Measurements from ENCODE around the gene KCNJ12. TPM values are rescaled to one million over a fixed set of nuclear protein-coding genes. Genes with fewer than 3 reads are reported as not detected.
"Not testable (repeated sequence)": the region's sequence is repeated elsewhere in the genome, so short reads cannot be mapped to it uniquely, and the experiment has no call there.

The KCNJ12 gene
- total RNA-seq, 1 donor from 2014 or later: not detected

DNA sequence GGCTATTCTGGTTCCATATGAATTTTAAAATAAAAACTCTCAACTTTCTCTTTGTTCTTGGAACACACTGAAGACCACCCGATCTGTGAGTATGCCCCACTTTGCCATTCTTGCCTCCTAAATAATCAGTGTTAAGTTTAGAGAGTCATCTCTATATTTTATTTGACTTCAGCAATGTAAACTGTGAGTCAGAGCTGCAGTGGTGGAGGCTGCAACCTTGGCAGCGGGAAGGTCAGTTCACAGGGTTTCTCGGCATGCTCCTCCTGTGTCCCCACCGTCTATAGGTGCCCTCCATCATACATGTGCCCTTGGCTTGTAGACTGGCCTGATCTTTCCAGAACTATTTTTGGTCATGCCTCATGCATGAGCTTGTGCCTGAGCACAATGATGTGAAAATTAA is 71.4 kb downstream of the KCNJ12 start:
- intact Hi-C loops (cut with micrococcal nuclease): not testable (repeated sequence)

DNA sequence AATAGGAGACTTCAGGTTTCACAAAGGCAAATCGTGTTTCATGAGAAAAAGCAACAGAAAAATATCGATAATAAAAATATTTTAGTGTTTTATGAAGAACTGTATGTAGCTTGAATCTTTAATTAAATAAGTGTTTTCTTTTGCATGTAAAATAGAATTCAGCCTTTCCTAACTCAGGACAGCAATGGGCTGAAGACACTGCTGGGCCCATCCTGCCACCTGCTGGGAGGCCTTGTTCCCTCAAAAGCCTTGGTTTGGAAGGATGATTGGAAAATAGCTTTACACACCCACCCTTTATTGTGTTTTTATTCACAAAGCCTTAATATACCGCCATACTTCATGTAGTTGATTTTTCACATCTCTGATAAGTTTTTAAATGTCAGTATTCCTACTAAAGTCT is 73.7 kb downstream of the KCNJ12 start:
- intact Hi-C loops (cut with micrococcal nuclease): not testable (repeated sequence)

DNA sequence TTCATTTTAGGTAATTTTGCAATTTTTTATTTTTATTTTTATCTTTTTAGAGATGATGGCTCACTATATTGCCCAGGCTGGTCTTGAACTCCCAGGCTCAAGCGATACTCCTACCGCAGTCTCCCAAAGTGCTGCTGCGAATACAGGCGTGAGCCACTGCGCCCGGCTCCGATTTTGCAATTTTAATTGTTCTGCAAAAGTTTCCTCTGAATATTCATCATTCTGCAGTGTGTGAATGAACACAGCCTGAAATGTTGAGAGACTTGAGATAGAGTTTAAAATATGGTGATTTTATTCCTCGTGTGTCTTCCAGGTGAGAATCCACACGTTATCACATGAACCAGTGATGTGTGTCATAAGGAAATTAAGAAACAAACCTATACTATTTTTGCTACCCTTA is 75.8 kb downstream of the KCNJ12 start:
- intact Hi-C loops (cut with micrococcal nuclease): no loop called here

DNA sequence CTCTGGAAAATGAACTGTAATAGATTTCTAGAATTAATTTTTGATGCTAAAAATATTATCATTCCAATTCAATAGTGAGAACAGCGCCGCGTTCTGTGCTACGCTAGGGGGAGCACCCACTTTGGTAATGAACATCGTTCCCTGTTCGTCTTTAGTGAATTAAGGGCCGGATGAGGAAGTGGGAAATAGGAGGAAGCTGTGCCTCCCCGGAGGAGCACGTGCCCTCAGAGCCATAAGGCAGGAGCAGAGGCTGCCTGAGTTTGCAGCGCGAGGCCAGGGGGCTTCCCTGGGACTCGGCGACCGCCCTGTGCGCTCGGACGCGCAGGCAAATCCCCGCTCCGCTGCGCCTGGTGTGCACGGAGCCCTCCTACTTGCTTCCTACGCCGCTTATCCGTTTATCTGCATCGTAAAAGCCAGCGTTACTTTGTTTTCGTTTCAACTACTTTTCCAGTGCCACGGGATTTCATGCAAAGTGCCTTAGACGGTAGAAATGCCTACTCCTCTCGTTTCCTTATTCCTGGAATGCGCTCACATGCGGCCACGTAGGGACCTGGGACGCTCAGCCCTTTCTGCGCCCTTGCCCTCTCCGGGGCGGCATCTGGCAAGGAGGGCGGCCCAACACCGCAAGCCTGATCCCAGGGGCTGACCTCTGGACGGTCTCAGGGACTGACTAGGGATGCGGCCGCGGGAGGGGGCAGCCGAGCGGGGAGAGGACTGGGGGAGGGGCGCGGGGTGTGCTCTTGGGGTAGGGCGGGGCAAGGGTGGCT is 76.4 kb downstream of the KCNJ12 start:
- intact Hi-C loops (cut with micrococcal nuclease): no loop called here

DNA sequence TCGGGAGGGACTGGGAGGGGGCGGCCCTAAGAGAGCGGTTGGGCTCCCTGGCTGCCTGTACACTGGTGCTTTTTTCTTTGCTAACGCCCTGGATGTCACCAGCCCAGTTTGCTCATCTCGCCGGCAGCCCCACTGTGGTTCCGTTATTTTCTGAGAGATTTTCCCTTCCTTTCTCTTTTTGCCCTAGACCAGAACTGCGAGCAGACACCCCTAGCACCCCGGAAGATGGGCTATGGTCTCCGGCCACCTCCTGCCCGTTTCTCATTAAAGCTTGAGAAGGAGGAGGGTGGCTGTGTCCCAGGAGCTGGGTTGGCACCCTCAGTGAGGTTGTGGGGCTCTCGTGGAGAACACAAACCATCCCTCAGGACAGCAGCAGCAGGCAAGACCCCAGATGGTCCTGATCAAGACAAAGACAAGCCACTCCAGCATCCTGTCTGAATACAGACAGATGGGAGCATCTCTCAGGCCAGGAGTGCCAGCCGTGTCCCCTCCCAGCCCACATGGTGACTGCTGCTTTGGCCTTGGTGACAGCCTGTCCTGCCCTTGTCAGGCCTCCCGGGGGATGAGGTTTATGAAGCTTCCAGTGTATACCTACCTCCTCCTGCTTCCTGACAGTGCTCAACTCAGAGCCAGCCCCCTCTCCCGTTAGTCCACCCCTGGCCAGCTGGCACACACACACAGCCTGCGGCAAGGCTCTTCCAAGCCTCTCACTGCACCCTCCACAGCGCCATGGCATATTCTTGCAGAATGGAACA is 77.2 kb downstream of the KCNJ12 start:
- intact Hi-C loops (cut with micrococcal nuclease): no loop called here

DNA sequence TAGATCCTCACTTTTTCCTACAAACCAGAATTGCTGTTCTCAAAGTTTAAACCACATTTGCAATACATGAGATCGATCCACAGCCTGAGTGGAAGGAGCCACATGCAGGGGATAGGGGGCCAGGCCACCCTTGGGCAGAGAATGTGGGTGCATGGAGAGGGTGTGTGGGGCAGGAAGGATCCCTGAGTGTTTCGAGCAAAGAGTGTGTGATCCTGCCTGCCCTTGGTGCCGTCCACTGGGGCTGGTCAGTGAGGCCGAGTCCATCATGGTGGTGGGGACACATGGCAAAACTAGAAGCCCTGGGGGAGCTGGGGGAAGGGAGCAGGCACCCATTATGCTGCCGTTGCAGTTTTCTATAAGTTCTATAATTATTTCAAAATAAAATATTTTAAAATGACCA is 77.8 kb downstream of the KCNJ12 start:
- intact Hi-C loops (cut with micrococcal nuclease): not testable (repeated sequence)

DNA sequence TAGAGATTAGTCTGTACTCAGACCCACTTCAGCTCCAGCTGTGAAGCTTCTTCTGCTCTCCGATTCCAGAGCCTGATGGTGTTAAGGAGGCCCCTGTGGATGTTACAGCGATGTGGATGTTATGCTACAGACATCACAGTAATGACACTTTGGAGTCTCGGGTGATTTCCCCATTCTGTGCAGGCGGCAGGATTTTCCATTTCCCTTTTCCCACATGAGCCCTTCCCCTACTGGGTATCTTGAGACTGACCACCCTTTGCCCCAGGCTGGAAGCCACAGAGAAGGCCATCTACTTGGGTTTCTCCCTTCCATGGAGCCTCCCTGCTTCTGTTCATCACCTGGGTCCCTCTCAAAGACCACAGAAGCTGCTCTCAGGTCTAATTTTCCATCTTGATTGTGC is 78.3 kb downstream of the KCNJ12 start:
- intact Hi-C loops (cut with micrococcal nuclease): no loop called here

DNA sequence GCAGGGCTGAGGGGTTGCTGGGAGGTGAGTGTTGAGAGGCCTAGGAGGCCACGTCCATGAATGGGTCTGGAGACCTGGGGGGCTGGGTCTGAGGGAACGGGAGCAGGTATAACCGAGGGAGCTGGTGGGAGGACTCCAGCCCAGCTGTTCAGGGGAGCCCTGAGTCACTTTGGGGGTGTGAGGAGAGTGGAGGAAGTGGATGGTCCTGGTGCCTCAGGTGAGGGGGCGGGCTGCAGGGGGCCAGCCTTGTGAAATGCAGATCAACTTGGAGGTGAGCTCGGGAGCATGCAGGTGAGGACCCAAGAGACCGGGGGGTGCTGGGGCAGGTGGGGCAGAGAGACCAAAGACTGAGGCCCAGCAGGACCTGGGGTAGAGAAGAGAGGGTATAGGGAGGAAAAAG is 79.6 kb downstream of the KCNJ12 start:
- intact Hi-C loops (cut with micrococcal nuclease): no loop called here

DNA sequence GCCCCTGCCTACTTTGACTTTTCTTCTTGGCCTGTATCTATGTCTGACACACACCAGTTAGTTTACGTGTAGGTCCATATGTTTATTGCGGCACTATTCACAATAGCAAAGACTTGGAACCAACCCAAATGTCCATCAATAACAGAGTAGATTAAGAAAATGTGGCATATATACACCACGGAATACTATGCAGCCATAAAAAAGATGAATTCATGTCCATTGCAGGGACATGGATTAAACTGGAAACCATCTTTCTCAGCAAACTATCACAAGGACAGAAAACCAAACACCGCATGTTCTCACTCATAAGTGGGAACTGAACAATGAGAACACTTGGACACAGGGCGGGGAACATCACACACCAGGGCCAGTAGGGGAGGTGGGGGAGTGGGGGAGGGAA is 80.3 kb downstream of the KCNJ12 start:
- intact Hi-C loops (cut with micrococcal nuclease): not testable (repeated sequence)

DNA sequence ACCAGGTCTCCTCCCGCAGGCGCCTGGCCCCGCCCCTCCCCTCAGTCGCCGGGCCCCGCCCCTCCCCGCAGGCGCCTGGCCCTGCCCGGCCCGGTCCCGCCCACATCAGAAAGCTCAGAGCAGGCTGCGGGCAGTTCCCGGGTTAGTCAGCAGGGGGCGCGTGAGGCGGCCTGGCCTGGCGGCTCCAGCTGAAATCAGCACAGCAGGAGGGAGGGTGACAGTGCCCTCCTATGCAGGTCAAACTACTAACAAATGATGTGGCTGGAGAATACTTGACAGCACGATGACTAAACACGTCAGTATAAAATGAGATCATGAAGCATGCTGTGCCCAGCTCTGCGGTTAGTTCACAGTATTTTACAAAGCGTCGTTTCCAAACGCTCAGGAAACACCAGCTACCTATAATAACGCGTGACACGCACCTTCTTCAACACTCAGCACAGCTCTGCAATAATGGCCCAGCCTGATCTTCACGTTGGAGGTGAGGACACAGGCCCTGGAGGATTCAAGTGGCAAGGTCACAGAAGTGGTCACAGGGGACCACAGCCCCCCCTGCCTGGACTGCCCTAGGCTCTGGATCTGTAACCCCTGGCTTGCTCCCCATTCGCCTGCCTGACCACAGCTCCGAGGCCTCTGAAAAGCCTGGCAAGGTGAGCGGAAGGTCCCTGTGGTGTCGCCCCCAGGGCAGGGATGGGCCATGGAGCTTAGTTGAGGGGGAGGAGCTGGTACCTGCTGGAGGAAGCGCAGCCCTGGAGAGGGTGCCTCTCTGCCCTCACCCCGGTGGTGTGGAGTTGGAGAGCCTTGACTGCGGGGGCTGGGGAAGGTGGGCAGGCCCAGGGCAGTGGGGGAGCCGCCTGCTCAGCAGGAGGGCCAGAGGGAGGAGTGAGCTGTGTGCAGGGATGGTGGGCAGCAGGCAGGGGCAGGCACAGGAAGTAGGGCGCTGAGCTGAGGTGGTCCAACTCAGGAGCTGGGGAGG is 81.2 kb downstream of the KCNJ12 start:
- intact Hi-C loops (cut with micrococcal nuclease): loop anchor here (1.0 kb wide), 2 partner anchors 54 to 177 kb away; no protein-coding TSS in a partner anchor

DNA sequence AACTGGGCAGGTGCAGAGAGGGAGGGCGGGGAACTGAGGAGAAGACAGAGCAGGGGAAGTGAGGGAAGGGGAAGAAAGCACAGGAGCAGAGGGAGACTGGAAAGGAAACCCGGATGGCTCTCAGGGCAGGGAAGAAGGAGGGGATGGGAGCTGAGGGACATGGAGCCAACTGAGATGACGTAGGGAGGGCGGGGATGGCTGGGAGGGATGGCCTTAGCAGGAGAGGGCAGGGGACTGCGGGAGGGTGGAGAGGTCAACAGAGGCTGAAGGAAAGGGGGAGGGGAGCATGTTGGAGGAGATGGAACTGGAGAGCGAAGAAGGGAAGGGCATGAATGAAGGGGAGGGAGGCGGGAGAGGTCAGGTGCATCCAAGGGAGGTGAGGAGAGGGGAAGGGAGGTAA is 81.9 kb downstream of the KCNJ12 start:
- intact Hi-C loops (cut with micrococcal nuclease): no loop called here

DNA sequence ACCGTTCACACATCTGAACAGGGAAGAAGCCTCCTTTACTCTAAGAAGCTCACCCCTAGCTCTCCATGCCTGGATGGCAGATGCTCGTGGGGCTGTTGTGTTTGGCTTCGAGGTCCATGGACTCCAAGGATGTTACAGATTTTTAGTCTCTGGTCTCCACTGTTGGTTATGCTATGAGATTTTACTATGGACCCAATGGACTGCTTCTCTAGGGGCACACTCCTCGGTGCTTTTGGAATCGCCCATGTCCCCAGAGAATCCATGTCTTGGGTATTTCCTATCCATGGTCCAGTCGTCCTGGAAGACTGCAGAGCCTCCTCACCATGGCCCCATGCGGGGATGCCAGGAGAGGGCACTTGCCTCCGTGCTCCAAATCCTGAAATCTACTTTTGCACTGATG is 83.4 kb downstream of the KCNJ12 start:
- intact Hi-C loops (cut with micrococcal nuclease): no loop called here

DNA sequence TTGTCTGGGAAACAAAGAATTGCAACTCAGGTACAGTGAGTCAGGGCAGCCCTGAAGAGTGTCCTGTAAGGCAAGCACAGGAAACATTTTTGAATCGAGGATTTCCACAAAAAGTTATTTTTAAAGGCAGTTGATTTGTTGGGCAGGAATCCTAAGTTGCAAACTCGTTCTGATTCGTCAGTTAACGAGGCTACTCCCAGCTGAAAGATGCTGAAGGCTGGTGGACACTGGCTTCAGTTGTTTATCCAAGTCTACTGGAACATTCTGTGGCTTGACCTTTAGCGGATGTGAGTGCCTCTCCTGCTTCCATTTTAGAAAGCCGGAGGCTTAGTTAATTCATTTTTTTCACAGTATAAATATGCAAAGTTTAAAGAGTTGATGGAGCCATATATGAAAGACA is 84.2 kb downstream of the KCNJ12 start:
- intact Hi-C loops (cut with micrococcal nuclease): no loop called here

DNA sequence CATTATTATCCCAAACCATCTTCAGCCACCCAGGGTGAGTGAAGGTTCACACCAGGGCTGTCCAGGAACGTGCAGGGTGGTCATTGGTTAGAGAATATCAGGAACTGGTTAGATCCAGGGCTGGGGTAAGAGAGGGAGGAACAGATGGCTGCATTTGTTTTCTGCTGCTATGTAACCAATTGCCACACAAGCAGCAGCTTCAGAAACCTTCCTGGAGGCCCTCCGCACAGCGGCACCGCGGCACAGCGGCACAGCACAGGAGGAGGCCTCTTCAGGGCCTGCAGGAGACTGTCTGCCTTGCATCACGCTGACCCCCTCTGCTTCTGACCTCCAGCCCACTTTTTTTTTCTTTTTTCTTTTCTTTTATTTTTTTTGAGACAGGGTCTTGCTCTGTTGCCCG is 86.1 kb downstream of the KCNJ12 start:
- intact Hi-C loops (cut with micrococcal nuclease): no loop called here

DNA sequence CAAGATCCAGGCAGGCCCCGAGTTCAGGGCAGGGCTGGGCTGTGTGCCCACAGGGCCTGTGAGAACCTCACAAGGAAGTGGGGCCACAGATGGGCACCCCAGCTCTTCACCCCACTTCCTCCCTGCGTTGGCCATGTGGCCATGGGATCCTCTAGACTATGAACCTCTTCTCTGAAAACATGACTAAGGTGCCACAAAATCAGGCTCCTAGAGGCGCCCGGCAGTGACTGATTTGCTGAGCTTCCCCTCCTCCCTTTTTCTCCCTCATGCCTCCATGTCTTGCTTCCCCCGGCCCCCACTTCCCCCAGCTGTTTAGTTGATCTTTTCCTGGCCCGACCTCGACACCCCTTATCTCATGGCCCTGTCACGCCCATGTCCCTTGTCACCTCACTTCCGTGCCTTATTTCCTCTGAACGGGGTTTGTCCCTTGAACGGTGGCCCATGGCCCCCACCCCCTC is 87.1 kb downstream of the KCNJ12 start:
- intact Hi-C loops (cut with micrococcal nuclease): no loop called here

DNA sequence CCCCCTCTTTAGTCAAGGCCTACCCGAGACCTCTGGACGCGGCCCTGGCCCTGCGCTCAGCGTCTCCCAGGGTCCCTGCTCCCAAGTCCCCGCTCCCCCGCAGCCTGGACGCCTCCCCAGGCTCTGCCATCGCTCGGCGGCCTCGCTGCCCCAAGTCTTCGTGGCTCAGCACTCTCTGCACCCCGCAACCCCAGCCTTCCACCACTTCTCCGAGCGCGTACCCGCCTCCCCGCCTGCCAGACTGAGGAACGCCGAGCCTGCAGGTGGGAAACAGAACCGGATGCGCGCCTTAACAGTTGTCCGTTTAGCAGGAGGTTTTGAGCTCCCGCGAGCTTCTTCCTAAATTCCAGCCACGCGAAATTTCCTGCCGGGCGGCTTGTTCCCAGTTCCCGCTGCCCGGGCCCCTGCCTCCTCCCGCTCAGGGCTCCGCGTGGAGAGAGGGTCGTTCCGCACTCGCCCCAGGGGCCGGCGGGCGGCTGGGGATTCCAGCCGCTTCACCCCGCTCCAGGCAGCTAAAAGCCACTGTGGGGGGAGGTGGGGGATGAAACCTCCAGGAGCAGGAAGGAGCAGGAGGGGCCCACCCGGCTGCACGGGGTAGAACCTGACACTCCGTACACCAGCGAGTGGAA is 87.7 kb downstream of the KCNJ12 start:
- intact Hi-C loops (cut with micrococcal nuclease): no loop called here

DNA sequence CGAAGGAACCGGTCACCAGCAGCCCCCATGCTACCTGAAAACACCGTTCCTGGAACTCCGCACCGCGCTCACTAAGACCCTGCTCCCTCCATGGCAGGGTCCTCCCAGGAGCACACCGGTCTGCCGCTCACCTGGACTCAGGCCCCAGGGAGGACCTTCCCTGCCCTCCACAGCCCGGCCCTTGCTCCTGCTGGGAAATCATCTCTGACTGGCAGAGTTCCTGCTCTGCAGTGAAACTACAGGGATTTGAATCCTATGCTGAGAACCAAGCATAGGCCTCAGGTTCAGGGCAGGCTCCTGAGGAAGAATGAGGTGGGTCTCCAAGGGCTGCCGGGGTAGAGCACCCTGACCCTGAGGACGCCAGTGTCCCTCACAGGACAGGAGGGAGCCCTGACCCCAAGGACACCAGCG is 88.5 kb downstream of the KCNJ12 start:
- intact Hi-C loops (cut with micrococcal nuclease): no loop called here

DNA sequence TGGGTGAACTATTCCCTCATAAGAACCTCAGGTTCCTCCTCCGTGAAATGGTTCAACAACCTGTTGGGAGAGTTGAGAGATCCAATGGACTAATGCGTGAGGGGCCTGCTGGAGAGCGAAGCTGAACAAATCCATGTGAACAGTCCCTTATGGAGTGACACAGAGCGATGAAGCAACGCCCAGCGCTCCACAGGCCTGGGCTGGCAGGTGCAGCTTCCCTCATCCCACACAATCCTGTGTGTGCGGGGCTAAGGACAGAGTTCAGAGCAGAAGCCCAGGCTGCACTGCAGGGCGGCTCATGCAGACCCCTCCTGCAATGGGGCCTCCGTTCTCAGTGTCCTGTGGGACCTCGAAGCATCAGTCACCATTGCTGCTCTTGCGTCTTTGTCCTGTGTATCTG is 90.4 kb downstream of the KCNJ12 start:
- intact Hi-C loops (cut with micrococcal nuclease): no loop called here

DNA sequence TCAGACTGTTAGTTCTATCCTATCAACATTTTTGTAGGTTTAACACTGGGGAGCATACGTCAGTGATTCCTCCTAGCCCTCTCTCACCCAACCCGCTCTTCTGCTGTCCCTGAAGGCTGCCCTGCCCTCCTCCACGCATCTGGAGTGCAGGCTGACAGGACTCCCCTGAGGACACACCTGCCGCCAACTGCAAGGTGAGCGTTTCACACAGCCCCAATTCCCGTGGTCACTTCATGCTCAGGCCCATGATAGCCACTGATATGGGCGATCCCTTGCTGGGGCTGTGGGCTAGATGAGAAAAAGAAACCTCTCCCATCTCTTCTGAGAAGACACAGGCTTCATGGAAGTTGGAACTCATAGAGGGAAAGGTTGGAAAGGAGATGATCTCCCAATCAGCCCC is 91.0 kb downstream of the KCNJ12 start:
- intact Hi-C loops (cut with micrococcal nuclease): no loop called here

DNA sequence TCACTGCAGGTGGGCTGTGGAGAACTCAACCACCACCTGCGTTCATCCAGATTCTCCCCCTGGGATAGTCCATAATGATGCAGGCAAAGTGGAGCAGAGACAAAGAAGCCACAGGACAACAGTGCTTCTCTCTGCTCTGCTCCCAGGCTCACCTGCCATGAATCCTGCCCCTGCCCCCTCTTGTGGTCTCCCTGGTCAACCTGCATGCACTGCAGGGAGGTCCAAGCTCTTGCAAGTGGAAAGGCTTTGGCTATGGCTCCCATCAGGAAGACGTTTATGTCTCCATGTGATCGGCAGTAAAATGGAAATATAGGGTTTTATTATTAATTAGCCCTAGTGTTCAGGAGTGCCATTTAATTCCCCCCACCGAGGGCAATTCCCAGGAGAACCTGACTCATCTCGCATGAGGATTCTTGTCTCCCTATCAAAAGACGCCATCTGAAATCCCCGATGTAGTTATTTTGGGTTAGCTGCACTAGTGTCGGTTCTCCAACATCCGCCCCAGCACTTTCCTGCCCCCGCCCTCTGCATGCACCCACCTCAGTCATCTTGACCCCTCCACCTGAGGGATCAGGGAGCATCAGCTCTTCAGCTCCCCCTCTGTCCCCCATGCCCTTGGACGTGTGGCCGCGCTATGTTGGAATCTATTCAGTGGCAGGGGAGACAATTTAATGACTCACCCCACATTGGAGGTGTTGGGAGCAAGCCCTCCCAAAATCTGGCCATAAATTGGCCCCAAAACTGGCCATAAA is 91.8 kb downstream of the KCNJ12 start:
- intact Hi-C loops (cut with micrococcal nuclease): no loop called here

All from T-helper 2 cell treated with Interferon-gamma antibody and Interleukin-4, amounts not matched to agents 100 ng/mL and 5 ng/mL, for 36 hours (primary cell).